ENCODE measurements around the gene NUP85. TPM values are rescaled to one million over a fixed set of nuclear protein-coding genes. Genes with fewer than 3 reads are reported as not detected.

Gene NUP85
- total and polyA plus RNA-seq, 2 experiments from 2014 or later = 59.4 to 114 TPM

- Histone ChIP-seq H3K9me2 (ENCODE audit: insufficient read depth) (no peaks in the 10 kb centered on the region), H3F3A (replicated peaks; ENCODE audit: low read depth) (no peaks in the 10 kb centered on the region), H3K4me2 (no peak overlapping the region), H3K79me2 (replicated peaks; ENCODE audit: insufficient read depth) (no peaks in the 10 kb centered on the region), H3K4me3 (no peak overlapping the region), H2AFZ (no peak overlapping the region), H3K27ac (ENCODE audit: low read depth) (no peak overlapping the region), H3K4me1 (ENCODE audit: insufficient read depth) (no peaks in the 10 kb centered on the region), H4K20me1 (replicated peaks; ENCODE audit: insufficient read depth) (no peaks in the 10 kb centered on the region), H3K27me3 (ENCODE audit: insufficient read depth) (no peaks in the 10 kb centered on the region), H3K36me3 (ENCODE audit: insufficient read depth) (no peaks in the 10 kb centered on the region)
- Mint-ChIP-seq H3K36me3 (ENCODE audit: low read depth) (no peaks in the 10 kb centered on the region), H3K27me3 (ENCODE audit: insufficient read depth, low read depth, poor library complexity) (peaks cover 8% of the 10 kb centered on the region), H3K9me3 (no peaks in the 10 kb centered on the region), H3K4me3 (no peak overlapping the region), H3K27ac (no peak overlapping the region), H3K4me1 (no peaks in the 10 kb centered on the region)
- TF ChIP-seq ZNF114 (CRISPR knock-in tag; IDR thresholded peaks at IDR 0.05) (no peak), NANOG (IDR thresholded peaks at IDR 0.05; ENCODE audit: borderline replicate concordance) (no peak), EZH2phosphoT487 (IDR thresholded peaks at IDR 0.05; ENCODE audit: unreplicated experiment) (no peak), EZH2 (IDR thresholded peaks at IDR 0.05; ENCODE audit: low read depth, unreplicated experiment) (no peak), CTCF (conservative IDR thresholded peaks at IDR 0.05; ENCODE audit: low read depth in 2 of 2) (no peak), ZNF462 (CRISPR knock-in tag; IDR thresholded peaks at IDR 0.05) (no peak), STAT1 (IDR thresholded peaks at IDR 0.05; ENCODE audit: unreplicated experiment) (no peak), REST (IDR thresholded peaks at IDR 0.05; ENCODE audit: unreplicated experiment) (no peak), CREB1 (CRISPR knock-in tag; IDR thresholded peaks at IDR 0.05; ENCODE audit: low read depth) (no peak), JUNB (IDR thresholded peaks at IDR 0.05; ENCODE audit: unreplicated experiment) (no peak), POLR2AphosphoS5 (IDR thresholded peaks at IDR 0.05; ENCODE audit: low read depth) (no peak), ZNF331 (CRISPR knock-in tag; IDR thresholded peaks at IDR 0.05; ENCODE audit: low read depth) (no peak), ETS1 (IDR thresholded peaks at IDR 0.05) (no peak)
- ATAC-seq (no peak), DNase-seq (ENCODE audit: low spot score) (no peak)
Measured at GRCh38 chr17:75194879-75195278, 10.6 kb upstream of the NUP85 start.

Data from GM23338 (cell line).